ENCODE measurements around the gene A3GALT2. TPM values are rescaled to one million over a fixed set of nuclear protein-coding genes. Genes with fewer than 3 reads are reported as not detected.
A peak's percentile ranks its signal among the peaks of the same experiment; 100 is the strongest.

A3GALT2 gene
- total RNA-seq, 1 donor from 2014 or later: not detected

DNA sequence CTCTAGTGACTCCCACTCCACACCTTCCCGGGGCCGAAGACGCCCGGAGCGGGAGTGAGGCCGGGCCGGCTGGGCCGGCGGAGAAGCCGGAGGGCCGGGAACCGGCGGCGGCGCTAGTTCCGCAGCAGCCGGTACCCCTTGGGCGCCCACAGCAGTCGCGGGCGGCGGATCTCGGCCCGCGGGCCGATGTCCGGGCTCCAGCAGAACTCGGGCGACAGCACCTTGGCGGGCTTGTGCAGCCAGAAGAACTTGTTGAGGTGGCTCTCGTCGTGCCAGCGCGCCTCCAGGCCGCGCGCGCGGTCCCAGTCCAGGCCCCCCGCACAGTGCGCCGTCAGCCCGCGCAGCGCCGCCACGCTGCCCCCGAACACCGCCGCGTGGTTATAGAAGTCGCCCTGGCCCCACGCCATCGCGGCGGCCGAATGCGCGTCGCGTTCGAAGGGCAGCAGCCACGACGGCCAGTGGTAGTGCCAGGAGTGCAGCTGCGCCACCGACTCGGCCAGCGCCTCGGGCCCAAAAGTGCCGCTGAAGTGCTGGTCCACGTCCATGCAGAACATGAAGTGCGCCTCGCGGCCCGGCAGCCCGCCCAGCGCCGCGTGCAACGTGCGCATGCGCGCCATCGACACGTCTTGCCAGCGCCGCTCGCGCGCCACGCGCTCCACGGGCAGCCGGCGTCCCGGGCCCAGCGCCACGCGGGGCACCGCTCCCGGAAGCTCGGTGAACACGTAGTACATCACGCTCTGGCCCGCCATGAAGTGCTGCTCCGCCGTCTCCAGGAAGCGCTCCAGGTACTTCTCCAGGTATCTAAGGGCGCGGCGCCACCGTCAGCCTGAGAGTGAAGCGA lies 14.0 kb downstream of the A3GALT2 start:
- no peak overlapping the region for H3K27ac ChIP-seq

DNA sequence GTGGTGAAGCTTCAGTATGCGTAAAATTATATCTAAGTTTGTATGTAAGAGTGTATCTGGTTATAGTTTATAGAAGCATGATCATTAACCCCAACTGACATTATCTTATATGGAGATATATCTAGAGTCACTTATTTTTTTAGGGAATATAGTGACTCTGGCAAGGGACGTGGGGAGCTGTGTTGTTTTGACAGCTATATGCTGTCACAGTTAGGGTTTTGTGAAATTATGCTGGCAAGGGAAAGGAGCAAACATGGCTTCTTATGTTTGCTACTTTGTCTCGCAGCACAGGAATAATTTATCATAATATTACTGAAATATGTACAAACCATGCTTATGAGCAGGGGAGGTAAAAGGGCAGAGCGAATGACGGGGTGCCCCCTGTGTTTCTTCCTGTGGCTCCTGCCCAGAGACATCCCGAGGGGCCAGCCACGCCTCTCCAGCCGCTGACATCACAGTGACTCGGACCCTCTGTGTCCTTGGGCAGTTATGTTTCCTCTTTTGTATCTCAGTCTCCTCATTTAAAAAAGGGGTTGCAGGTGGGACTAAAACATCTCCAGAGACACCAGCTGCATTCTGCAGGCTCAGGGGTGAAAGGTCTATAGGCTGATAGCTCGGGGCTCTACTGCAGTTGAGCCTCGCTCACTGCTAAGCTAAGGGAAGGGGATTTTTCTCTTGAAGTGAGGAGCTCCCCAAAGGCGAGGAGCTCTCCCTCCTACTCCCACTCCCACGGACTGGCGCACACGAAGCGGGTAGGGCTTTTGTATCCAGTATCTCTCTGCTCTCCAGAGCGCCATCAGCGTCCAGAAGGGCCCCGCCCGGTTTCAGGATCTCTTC lies 14.9 kb downstream of the A3GALT2 start:
- H3K9me3 Mint-ChIP-seq: peaks cover 5% of the 10 kb centered on the region
- Histone ChIP-seq H3K27me3 (peaks cover 23% of the 10 kb centered on the region), H3K27ac (no peak overlapping the region), H3K9me3 (ENCODE audit: low read depth) (no peaks in the 10 kb centered on the region), H3K36me3 (no peaks in the 10 kb centered on the region), H3K4me3 (no peak overlapping the region), H3K4me2 (peak overlapping the region; percentile 18), H3K9ac (no peak overlapping the region), H2AFZ (replicated peaks) (peak overlapping the region; percentile 72), H4K20me1 (ENCODE audit: low read depth) (no peaks in the 10 kb centered on the region), H3K79me2 (ENCODE audit: low read depth) (no peaks in the 10 kb centered on the region), H3F3A (ENCODE audit: low read depth) (peaks cover 5% of the 10 kb centered on the region), H3K4me1 (no peaks in the 10 kb centered on the region)
- H3K27me3 Mint-ChIP-seq (ENCODE audit: insufficient read depth, low read depth): peaks cover 11% of the 10 kb centered on the region
- peaks cover 11% of the 10 kb centered on the region for H3K36me3 Mint-ChIP-seq
- H3K27ac Mint-ChIP-seq: peak overlapping the region; percentile 78
- peaks cover 2% of the 10 kb centered on the region for H3K4me1 Mint-ChIP-seq
- H3K4me3 Mint-ChIP-seq: no peak overlapping the region
- DNase-seq (ENCODE audit: low spot score): no peak
- TF ChIP-seq, protein P1, sequence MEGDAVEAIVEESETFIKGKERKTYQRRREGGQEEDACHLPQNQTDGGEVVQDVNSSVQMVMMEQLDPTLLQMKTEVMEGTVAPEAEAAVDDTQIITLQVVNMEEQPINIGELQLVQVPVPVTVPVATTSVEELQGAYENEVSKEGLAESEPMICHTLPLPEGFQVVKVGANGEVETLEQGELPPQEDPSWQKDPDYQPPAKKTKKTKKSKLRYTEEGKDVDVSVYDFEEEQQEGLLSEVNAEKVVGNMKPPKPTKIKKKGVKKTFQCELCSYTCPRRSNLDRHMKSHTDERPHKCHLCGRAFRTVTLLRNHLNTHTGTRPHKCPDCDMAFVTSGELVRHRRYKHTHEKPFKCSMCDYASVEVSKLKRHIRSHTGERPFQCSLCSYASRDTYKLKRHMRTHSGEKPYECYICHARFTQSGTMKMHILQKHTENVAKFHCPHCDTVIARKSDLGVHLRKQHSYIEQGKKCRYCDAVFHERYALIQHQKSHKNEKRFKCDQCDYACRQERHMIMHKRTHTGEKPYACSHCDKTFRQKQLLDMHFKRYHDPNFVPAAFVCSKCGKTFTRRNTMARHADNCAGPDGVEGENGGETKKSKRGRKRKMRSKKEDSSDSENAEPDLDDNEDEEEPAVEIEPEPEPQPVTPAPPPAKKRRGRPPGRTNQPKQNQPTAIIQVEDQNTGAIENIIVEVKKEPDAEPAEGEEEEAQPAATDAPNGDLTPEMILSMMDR (IDR thresholded peaks at IDR 0.05): no peak
- TF ChIP-seq EZH2phosphoT487 (IDR thresholded peaks at IDR 0.05): no peak

More for the DNA sequence above, 14.0 kb downstream of the A3GALT2 start:
- H3K27me3 ChIP-seq: peaks cover 23% of the 10 kb centered on the region
- peaks cover 2% of the 10 kb centered on the region for H3K4me1 Mint-ChIP-seq
- no peak overlapping the region for H3K4me3 Mint-ChIP-seq
- no peaks in the 10 kb centered on the region for H3K9me3 ChIP-seq (ENCODE audit: low read depth)
- peaks cover 10% of the 10 kb centered on the region for H3K27me3 Mint-ChIP-seq (ENCODE audit: insufficient read depth, low read depth)
- H2AFZ ChIP-seq (replicated peaks): peak overlapping the region; percentile 72
- no peak for DNase-seq (ENCODE audit: low spot score)
- H3K4me3 ChIP-seq: no peak overlapping the region
- H3K9me3 Mint-ChIP-seq: peaks cover 5% of the 10 kb centered on the region
- H3K36me3 ChIP-seq: no peaks in the 10 kb centered on the region
- no peak overlapping the region for H3K9ac ChIP-seq
- H3K27ac Mint-ChIP-seq: no peak overlapping the region
- peaks cover 5% of the 10 kb centered on the region for H3F3A ChIP-seq (ENCODE audit: low read depth)
- H3K79me2 ChIP-seq (ENCODE audit: low read depth): no peaks in the 10 kb centered on the region
- peaks cover 7% of the 10 kb centered on the region for H3K36me3 Mint-ChIP-seq
- H3K4me2 ChIP-seq: peak overlapping the region; percentile 18
- H3K4me1 ChIP-seq: no peaks in the 10 kb centered on the region
- TF ChIP-seq, protein P1 (IDR thresholded peaks at IDR 0.05): no peak
- peak; percentile 27 for TF ChIP-seq EZH2phosphoT487 (IDR thresholded peaks at IDR 0.05)
- H4K20me1 ChIP-seq (ENCODE audit: low read depth): no peaks in the 10 kb centered on the region

DNA sequence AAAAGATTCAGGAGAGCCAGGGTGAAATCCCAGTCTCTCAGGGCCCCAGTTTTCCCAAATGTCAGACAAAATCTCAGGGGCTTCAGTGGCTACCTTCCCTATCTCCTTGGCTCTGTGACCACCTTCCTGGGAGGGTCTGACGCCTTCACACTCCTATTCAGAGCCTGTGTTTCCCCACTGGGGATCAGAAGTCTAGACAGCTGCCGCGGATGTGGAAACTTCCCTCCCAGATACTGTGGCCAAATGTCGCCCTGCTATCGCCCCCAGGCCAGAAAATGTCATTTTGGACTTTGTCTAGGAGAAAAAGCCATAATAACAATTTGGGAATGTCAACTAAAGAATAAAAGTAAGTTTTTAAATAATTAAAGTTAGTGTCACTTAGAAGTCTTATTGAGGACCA lies 15.9 kb downstream of the A3GALT2 start:
- H3K4me1 Mint-ChIP-seq: peaks cover 2% of the 10 kb centered on the region
- Histone ChIP-seq H3K4me2 (no peak overlapping the region), H3K4me1 (no peaks in the 10 kb centered on the region), H2AFZ (replicated peaks) (no peak overlapping the region), H3K79me2 (ENCODE audit: low read depth) (no peaks in the 10 kb centered on the region), H3K27me3 (peaks cover 23% of the 10 kb centered on the region), H3K9me3 (ENCODE audit: low read depth) (no peaks in the 10 kb centered on the region), H3K27ac (no peak overlapping the region), H3K9ac (no peak overlapping the region), H3F3A (ENCODE audit: low read depth) (peaks cover 5% of the 10 kb centered on the region), H3K36me3 (no peaks in the 10 kb centered on the region), H4K20me1 (ENCODE audit: low read depth) (no peaks in the 10 kb centered on the region), H3K4me3 (no peak overlapping the region)
- H3K9me3 Mint-ChIP-seq: peaks cover 5% of the 10 kb centered on the region
- TF ChIP-seq, protein P1 (IDR thresholded peaks at IDR 0.05): no peak
- TF ChIP-seq EZH2 (IDR thresholded peaks at IDR 0.05) (no peak), EZH2phosphoT487 (IDR thresholded peaks at IDR 0.05) (no peak)
- H3K27ac Mint-ChIP-seq: peak overlapping the region; percentile 85
- H3K36me3 Mint-ChIP-seq: peaks cover 15% of the 10 kb centered on the region
- peaks cover 11% of the 10 kb centered on the region for H3K27me3 Mint-ChIP-seq (ENCODE audit: insufficient read depth, low read depth)
- H3K4me3 Mint-ChIP-seq: no peak overlapping the region
- no peak for DNase-seq (ENCODE audit: low spot score)
